Left cardiac atrium (tissue), 4 donors: ENCODE data around the gene VPS39. TPM values are rescaled to one million over a fixed set of nuclear protein-coding genes. Genes with fewer than 3 reads are reported as not detected.
A peak's percentile ranks its signal among the peaks of the same experiment; 100 is the strongest.

Source experiments
- ATAC-seq, 2 donors: fragments of 200-7000 bp; cut with Tn5 transposase; one replicate each; pipeline ENCODE4 v1.9.1; 2020; ENCODE audit warnings: mild to moderate bottlenecking in 2 of 2, moderate library complexity in 2 of 2
- DNase-seq: peaks from one replicate; pipeline ENCODE4 v3.0.0-alpha.2; 2020
- intact Hi-C, 2 donors: fragments of 100-400 bp; cut with DNase I; formaldehyde crosslinking; loops; one replicate each; pipeline versions ENCODE4 v1.14.1 to v1.15.1; 2022 to 2023
- total RNA-seq, 2 donors: library from RNA; stranded (reverse); fragmentation: NEBNext Ultra II Directional; extraction: Animal tissue kit (Norgen Biotek cat#: 25700); gene quantifications; one replicate each; pipeline ENCODE4 v1.2.1, GENCODE V29; 2021
- donor health status: DM: no; HTN: yes; CAD: no.
- donor health status: DM: no; HTN: yes; CAD: no; lungs with severe emphysema.
- donor health status: DM: yes; HTN: yes; CAD: no.
- donor health status: Dilated cardiomyopathy.

The VPS39 gene
- total RNA-seq, 2 donors from 2014 or later = 39.1 to 39.2 TPM

GRCh38 chr15:42165106-42165505, 43.0 kb downstream of the VPS39 start:
- no peak for ATAC-seq
- intact Hi-C loops = no loop called here

GRCh38 chr15:42163947-42164550, 44.1 kb downstream of the VPS39 start:
- DNase-seq (no peak), ATAC-seq (no peak)
- intact Hi-C loops = no loop called here

More at GRCh38 chr15:42165106-42165505, 43.0 kb downstream of the VPS39 start:
- DNase-seq = no peak

GRCh38 chr15:42163291-42163690, 44.8 kb downstream of the VPS39 start:
- intact Hi-C loops = no loop called here
- DNase-seq = no peak

GRCh38 chr15:42160136-42160535, 48.0 kb downstream of the VPS39 start:
- ATAC-seq (no peak), DNase-seq (no peak)
- intact Hi-C loops = no loop called here

More at GRCh38 chr15:42163291-42163690, 44.8 kb downstream of the VPS39 start:
- no peak for ATAC-seq

- DNase-seq (peak; percentile 76), ATAC-seq (peak; percentile 66 to 77)
- intact Hi-C loops = no loop called here
These were observed 48.6 kb downstream of the VPS39 start for GRCh38 chr15:42159381-42160015.

GRCh38 chr15:42158941-42159340, 49.2 kb downstream of the VPS39 start:
- intact Hi-C loops = no loop called here
- ATAC-seq (no peak), DNase-seq (no peak)

- intact Hi-C loops = no loop called here
- DNase-seq = no peak
- ATAC-seq = peak in 1 of 2 donors; percentile 24
These were observed 49.9 kb downstream of the VPS39 start for GRCh38 chr15:42157981-42158765.

GRCh38 chr15:42157381-42157780, 50.7 kb downstream of the VPS39 start:
- intact Hi-C loops = no loop called here
- DNase-seq = no peak
- no peak for ATAC-seq

- intact Hi-C loops = no loop called here
- no peak for DNase-seq
- ATAC-seq = no peak
These were observed 51.7 kb downstream of the VPS39 start, which contains the start of gene PLA2G4F for GRCh38 chr15:42156243-42156922. PLA2G4F (minus strand) TSS chr15:42156636; CDS start chr15:42156549, 87 bp downstream.

GRCh38 chr15:42155546-42156242, 52.4 kb downstream of the VPS39 start:
- intact Hi-C loops = no loop called here
- no peak for DNase-seq
- ATAC-seq = peak in 1 of 2 donors; percentile 12

- DNase-seq (no peak), ATAC-seq (no peak)
- intact Hi-C loops = no loop called here
These were observed 53.1 kb downstream of the VPS39 start for GRCh38 chr15:42154956-42155355.

- intact Hi-C loops = no loop called here
- ATAC-seq (no peak), DNase-seq (no peak)
These were observed 53.7 kb downstream of the VPS39 start for GRCh38 chr15:42154212-42154941.

GRCh38 chr15:42153874-42154211, 54.3 kb downstream of the VPS39 start:
- no peak for DNase-seq
- intact Hi-C loops = no loop called here
- no peak for ATAC-seq

GRCh38 chr15:42152921-42153698, 55.0 kb downstream of the VPS39 start:
- ATAC-seq (no peak), DNase-seq (no peak)
- intact Hi-C loops = no loop called here

GRCh38 chr15:42152196-42152920, 55.7 kb downstream of the VPS39 start:
- no peak for DNase-seq
- intact Hi-C loops = no loop called here
- ATAC-seq = peak; percentile 45 to 61

- intact Hi-C loops = no loop called here
- DNase-seq (no peak), ATAC-seq (peak in 1 of 2 donors; percentile 5)
These were observed 56.4 kb downstream of the VPS39 start for GRCh38 chr15:42151736-42152135.

GRCh38 chr15:42151141-42151561, 57.0 kb downstream of the VPS39 start:
- intact Hi-C loops = no loop called here
- ATAC-seq (no peak), DNase-seq (no peak)
